OCI-LY1 (cell line): ENCODE data around the gene DYNC2I2.

Experiments
- CTCF ChIP-seq: fragments of 200-600 bp; sonication (generic), shearing (Covaris generic); IDR thresholded peaks from 2 replicates; pipeline ENCODE4 v1.5.1; 2017; ENCODE audit warnings: mild to moderate bottlenecking, antibody characterized with exemption, low read length, moderate library complexity, mixed read lengths
- EZH2 ChIP-seq: fragments of 200-600 bp; sonication (generic), shearing (Covaris generic); IDR thresholded peaks from 2 replicates; pipeline ENCODE4 v1.8.0; 2017; ENCODE audit warnings: borderline replicate concordance, mixed run types, mild to moderate bottlenecking, antibody characterized with exemption, low read length, moderate library complexity, mixed read lengths

DNA sequence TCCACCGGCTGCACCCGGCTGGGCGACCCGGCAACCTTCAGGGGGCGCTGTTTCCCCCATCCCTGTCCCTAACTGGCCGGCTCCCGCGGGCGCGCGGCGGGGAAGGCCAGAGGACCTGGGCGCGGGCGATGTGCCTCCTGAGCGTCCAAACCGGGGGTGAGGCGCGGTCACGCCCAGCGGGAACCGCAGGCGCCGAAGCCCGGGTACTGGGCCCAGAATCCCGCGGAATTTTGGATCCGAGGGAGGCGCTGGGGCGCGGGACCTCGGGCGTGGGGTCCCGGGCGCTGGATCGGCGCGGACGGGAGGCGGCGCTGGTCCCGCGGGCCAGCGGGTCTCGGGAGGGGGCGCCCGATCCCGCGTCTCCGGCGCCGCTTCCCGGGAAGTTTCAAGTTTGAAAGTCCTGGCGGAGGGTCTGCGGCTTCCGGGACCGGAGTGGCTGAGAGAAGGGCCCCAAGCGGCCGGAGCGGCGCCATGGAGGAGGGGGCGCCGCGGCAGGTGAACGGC, 45.9 kb upstream of the DYNC2I2 start, which contains the start of gene PKN3:
- TF ChIP-seq CTCF (peak; percentile 91), EZH2 (no peak)
